SK-N-SH (cell line): ENCODE results near the gene EXOC6B. TPM values are rescaled to one million over a fixed set of nuclear protein-coding genes. Genes with fewer than 3 reads are reported as not detected.

Experiments
- CTCF ChIA-PET: fragments of 300-600, 350-600 bp; formaldehyde crosslinking; extraction: SDS; loops from one replicate; lab custom pipeline; 2021; lab: Yijun Ruan, JAX
- POLR2A ChIA-PET: fragments of 350-600 bp; sonication (Branson Sonifier 250); formaldehyde crosslinking; extraction: SDS; loops from one replicate; lab custom pipeline; 2020; ENCODE audit warnings: antibody characterized with exemption, inconsistent platforms; lab: Yijun Ruan, JAX
- DNase-seq: peaks from one replicate; pipeline ENCODE4 v3.0.0; 2012
- H2AFZ ChIP-seq: fragments of 200-600 bp; sonication (generic); 2 replicates; pipeline ENCODE4 v1.8.1; 2016; ENCODE audit warnings: antibody characterized with exemption, mild to moderate bottlenecking, low read depth
- H3F3A ChIP-seq: fragments of 200-600 bp; sonication (generic); replicated peaks from 2 replicates; pipeline ENCODE3; 2016; ENCODE audit warnings: antibody characterized with exemption, mild to moderate bottlenecking; ENCODE audit not compliant: insufficient read depth
- H3K27ac ChIP-seq, 2 experiments: fragments of 200-500 bp in 1 of 2; fragments of 200-600 bp in 1 of 2; sonication (Bioruptor generic) in 1 of 2; sonication (generic), shearing (Covaris generic) in 1 of 2; 2 replicates each; pipeline versions ENCODE4 v1.5.1 to v1.6.1; 2014 to 2016; ENCODE audit warnings: low read depth in 2 of 2, inconsistent platforms in 1 of 2, low read length in 1 of 2, mild to moderate bottlenecking in 1 of 2, mixed read lengths in 1 of 2
- H3K27me3 ChIP-seq: fragments of 200-600 bp; sonication (generic), shearing (Covaris generic); 2 replicates; pipeline ENCODE4 v1.6.1; 2016; ENCODE audit warnings: mixed run types; ENCODE audit not compliant: insufficient read depth
- H3K36me3 ChIP-seq, 2 experiments: fragments of 200-500 bp in 1 of 2; fragments of 200-600 bp in 1 of 2; sonication (Bioruptor generic) in 1 of 2; sonication (generic) in 1 of 2; replicated peaks in 1 of 2; 2 replicates each; pipeline versions ENCODE3 to v1.5.1; 2014 to 2016; ENCODE audit warnings: low read length in 1 of 2, mild to moderate bottlenecking in 1 of 2; ENCODE audit not compliant: insufficient read depth in 2 of 2, control insufficient read depth in 1 of 2
- H3K4me1 ChIP-seq, 2 experiments: fragments of 200-500 bp in 1 of 2; fragments of 200-600 bp in 1 of 2; sonication (Bioruptor generic) in 1 of 2; sonication (generic), shearing (Covaris generic) in 1 of 2; 2 replicates each; pipeline versions ENCODE4 v1.5.1 to v1.6.1; 2014 to 2016; ENCODE audit warnings: low read depth in 1 of 2, low read length in 1 of 2, mixed run types in 1 of 2; ENCODE audit not compliant: insufficient read depth in 2 of 2, control insufficient read depth in 1 of 2
- H3K4me2 ChIP-seq: fragments of 200-600 bp; sonication (generic), shearing (Covaris generic); 2 replicates; pipeline ENCODE4 v1.6.1; 2017; ENCODE audit warnings: mixed run types
- H3K4me3 ChIP-seq, 2 experiments: fragments of 200-500 bp in 1 of 2; fragments of 200-600 bp in 1 of 2; sonication (Bioruptor generic) in 1 of 2; sonication (generic), shearing (Covaris generic) in 1 of 2; 2 replicates each; pipeline versions ENCODE4 v1.5.1 to v1.8.1; 2014 to 2016; ENCODE audit warnings: low read depth in 2 of 2, inconsistent platforms in 1 of 2, low read length in 1 of 2, mild to moderate bottlenecking in 1 of 2, mixed read lengths in 1 of 2, moderate library complexity in 1 of 2
- H3K79me2 ChIP-seq: fragments of 200-600 bp; sonication (generic); 2 replicates; pipeline ENCODE4 v1.8.1; 2017; ENCODE audit warnings: mild to moderate bottlenecking; ENCODE audit not compliant: insufficient read depth
- H3K9ac ChIP-seq: fragments of 200-600 bp; sonication (generic); 2 replicates; pipeline ENCODE4 v1.6.1; 2017; ENCODE audit warnings: mixed run types
- H3K9me2 ChIP-seq: fragments of 200-600 bp; sonication (generic); 2 replicates; pipeline ENCODE4 v1.6.1; 2017; ENCODE audit warnings: mixed run types
- H3K9me3 ChIP-seq: fragments of 200-600 bp; sonication (generic); 2 replicates; pipeline ENCODE4 v1.6.1; 2017; ENCODE audit warnings: mixed run types, mild to moderate bottlenecking, moderate library complexity
- H4K20me1 ChIP-seq: fragments of 200-600 bp; sonication (generic); 2 replicates; pipeline ENCODE4 v1.6.1; 2017; ENCODE audit warnings: mild to moderate bottlenecking, mixed run types; ENCODE audit not compliant: insufficient read depth
- CHD2 ChIP-seq: fragments of 150-350 bp; IDR thresholded peaks from 2 replicates; pipeline ENCODE4 v1.6.1; 2018; ENCODE audit warnings: low read length; ENCODE audit not compliant: partially characterized antibody
- ELF1 ChIP-seq: IDR thresholded peaks from 2 replicates; pipeline ENCODE4 v1.4.0; 2012
- FOSL2 ChIP-seq: IDR thresholded peaks from 2 replicates; pipeline ENCODE4 v1.4.0; 2012; ENCODE audit warnings: low read depth, mild to moderate bottlenecking, moderate library complexity, borderline replicate concordance
- FOXM1 ChIP-seq: IDR thresholded peaks from 2 replicates; pipeline ENCODE4 v1.4.0; 2012; ENCODE audit warnings: low read depth, mild to moderate bottlenecking
- NRF1 ChIP-seq: IDR thresholded peaks from 2 replicates; pipeline ENCODE4 v1.6.1; 2012; ENCODE audit warnings: low read depth, mild to moderate bottlenecking, low read length
- RCOR1 ChIP-seq: fragments of 150-350 bp; IDR thresholded peaks from 2 replicates; pipeline ENCODE4 v1.6.1; 2017; ENCODE audit warnings: antibody characterized with exemption, low read length
- RFX5 ChIP-seq: IDR thresholded peaks from 2 replicates; pipeline ENCODE4 v1.6.1; 2012; ENCODE audit warnings: mild to moderate bottlenecking, improper control_type of control experiment, low read length
- RXRA ChIP-seq: IDR thresholded peaks from 2 replicates; pipeline ENCODE4 v1.4.0; 2012; ENCODE audit warnings: low read depth, mild to moderate bottlenecking, borderline replicate concordance
- SIN3A ChIP-seq: IDR thresholded peaks from 2 replicates; pipeline ENCODE4 v1.6.1; 2012; ENCODE audit warnings: low read depth, mild to moderate bottlenecking, low read length, moderate library complexity, borderline replicate concordance
- SMC3 ChIP-seq: IDR thresholded peaks from 2 replicates; pipeline ENCODE4 v1.6.1; 2012; ENCODE audit warnings: low read depth, low read length, improper control_type of control experiment
- TAF1 ChIP-seq: IDR thresholded peaks from 2 replicates; pipeline ENCODE4 v1.6.1; 2012; ENCODE audit warnings: low read depth, mild to moderate bottlenecking, low read length, moderate library complexity, borderline replicate concordance
- TEAD4 ChIP-seq: IDR thresholded peaks from 2 replicates; pipeline ENCODE4 v1.4.0; 2012; ENCODE audit warnings: mild to moderate bottlenecking, borderline replicate concordance; ENCODE audit not compliant: insufficient read depth
- WGBS: methylation state at CpG from one replicate; pipeline ENCODE4 v1.1.6; 2017; ENCODE audit warnings: low lambda C conversion rate; 5-methylcytosine and 5-hydroxymethylcytosine counted together
- polyA plus RNA-seq, 3 experiments: library from polyadenylated mRNA; depleted of rRNA; stranded (reverse); fragments of >200 nt; gene quantifications; 2 replicates each; pipeline ENCODE4 v1.2.3, GENCODE V29; 2012
- TF ChIP-seq, protein P1 (sequence below): IDR thresholded peaks from 2 replicates; pipeline ENCODE4 v1.4.0; 2012; ENCODE audit warnings: low read depth, borderline replicate concordance
- TF ChIP-seq, protein P2 (sequence below): IDR thresholded peaks from 2 replicates; pipeline ENCODE4 v1.6.1; 2012; ENCODE audit warnings: mild to moderate bottlenecking, low read depth, low read length, moderate library complexity

EXOC6B gene
- polyA plus RNA-seq, 1 of the 3 experiments (the other 2 are of a cell fraction): 7.4 TPM

DNA sequence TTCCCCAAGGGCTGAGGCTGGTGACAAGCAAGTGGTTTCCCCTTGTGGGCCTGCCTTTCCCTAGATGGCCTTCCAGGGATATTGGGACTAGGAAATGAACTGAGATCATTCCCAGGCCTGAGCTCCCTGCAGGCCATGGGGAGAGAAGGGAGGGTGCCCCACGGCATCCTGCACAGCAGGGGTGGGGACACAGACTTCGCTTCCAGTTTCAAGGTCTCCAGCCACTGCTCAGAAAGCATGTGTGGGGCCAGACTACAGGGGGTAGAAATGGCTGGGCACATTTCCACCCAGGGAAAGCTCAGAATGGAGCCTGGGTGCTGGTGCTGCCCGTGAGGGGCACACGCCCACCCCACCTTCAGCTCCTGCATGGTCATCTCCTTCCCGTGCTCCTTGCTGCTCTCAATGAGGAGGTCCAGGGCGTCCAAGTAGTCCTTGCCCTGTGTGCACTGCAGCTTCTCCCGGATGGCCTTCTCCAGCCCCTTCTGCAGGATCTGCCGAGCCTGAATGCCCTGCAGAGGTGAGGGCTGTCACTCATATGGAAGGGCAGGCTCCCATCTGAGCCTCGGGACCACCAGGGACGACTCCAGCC is 691.3 kb downstream of the EXOC6B start (continued):
- TF ChIP-seq, protein P1, sequence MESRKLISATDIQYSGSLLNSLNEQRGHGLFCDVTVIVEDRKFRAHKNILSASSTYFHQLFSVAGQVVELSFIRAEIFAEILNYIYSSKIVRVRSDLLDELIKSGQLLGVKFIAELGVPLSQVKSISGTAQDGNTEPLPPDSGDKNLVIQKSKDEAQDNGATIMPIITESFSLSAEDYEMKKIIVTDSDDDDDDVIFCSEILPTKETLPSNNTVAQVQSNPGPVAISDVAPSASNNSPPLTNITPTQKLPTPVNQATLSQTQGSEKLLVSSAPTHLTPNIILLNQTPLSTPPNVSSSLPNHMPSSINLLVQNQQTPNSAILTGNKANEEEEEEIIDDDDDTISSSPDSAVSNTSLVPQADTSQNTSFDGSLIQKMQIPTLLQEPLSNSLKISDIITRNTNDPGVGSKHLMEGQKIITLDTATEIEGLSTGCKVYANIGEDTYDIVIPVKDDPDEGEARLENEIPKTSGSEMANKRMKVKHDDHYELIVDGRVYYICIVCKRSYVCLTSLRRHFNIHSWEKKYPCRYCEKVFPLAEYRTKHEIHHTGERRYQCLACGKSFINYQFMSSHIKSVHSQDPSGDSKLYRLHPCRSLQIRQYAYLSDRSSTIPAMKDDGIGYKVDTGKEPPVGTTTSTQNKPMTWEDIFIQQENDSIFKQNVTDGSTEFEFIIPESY: no peak
- TF ChIP-seq, protein P2, sequence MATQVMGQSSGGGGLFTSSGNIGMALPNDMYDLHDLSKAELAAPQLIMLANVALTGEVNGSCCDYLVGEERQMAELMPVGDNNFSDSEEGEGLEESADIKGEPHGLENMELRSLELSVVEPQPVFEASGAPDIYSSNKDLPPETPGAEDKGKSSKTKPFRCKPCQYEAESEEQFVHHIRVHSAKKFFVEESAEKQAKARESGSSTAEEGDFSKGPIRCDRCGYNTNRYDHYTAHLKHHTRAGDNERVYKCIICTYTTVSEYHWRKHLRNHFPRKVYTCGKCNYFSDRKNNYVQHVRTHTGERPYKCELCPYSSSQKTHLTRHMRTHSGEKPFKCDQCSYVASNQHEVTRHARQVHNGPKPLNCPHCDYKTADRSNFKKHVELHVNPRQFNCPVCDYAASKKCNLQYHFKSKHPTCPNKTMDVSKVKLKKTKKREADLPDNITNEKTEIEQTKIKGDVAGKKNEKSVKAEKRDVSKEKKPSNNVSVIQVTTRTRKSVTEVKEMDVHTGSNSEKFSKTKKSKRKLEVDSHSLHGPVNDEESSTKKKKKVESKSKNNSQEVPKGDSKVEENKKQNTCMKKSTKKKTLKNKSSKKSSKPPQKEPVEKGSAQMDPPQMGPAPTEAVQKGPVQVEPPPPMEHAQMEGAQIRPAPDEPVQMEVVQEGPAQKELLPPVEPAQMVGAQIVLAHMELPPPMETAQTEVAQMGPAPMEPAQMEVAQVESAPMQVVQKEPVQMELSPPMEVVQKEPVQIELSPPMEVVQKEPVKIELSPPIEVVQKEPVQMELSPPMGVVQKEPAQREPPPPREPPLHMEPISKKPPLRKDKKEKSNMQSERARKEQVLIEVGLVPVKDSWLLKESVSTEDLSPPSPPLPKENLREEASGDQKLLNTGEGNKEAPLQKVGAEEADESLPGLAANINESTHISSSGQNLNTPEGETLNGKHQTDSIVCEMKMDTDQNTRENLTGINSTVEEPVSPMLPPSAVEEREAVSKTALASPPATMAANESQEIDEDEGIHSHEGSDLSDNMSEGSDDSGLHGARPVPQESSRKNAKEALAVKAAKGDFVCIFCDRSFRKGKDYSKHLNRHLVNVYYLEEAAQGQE: no peak
- TF ChIP-seq SIN3A (no peak), NRF1 (no peak), CHD2 (no peak), RCOR1 (no peak), TEAD4 (no peak), FOXM1 (no peak), SMC3 (no peak), TAF1 (no peak), RFX5 (no peak)

DNA sequence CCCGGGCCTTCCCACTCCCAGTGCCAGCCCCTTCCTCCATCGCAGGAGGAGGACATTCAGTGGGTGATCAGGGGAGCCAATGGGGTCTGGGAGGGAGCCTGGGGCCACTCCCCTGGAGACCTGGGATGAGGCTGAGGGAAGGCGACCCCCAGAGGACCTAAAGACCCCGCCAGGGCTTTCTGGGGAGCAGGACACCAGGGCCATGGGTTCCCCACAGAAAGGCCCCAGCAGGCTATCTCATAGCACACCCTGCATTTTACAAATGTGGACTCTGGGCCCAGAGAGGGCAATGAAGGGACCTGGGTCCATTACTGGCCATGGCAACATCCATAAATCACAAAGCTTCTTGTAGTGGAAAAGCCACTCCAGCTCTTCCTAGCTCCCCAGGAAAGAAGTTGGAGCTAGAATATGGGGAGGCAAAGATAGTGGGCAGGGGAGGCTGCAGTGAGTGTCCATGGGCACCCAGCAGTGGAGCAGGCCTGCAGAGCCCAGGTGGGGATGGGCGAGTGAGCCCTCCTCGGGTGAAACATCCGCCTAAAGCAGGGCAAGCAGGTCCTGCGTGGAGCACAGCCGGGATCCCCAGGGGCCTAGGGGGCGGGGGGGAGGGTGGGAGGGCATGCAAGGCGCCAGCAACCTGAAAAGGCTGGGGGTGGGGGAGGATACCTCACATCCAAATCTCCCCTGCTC is 692.0 kb downstream of the EXOC6B start:
- no peaks in the 10 kb centered on the region for H3K4me1 ChIP-seq
- no peaks in the 10 kb centered on the region for H3K9me3 ChIP-seq
- DNase-seq: peak; percentile 29
- ChIA-PET CTCF (interaction anchor here (0.8 to 2.2 kb wide), 4 partner anchors 10 to 624 kb away, joined by 3 to 7 read pairs (median 5); no protein-coding TSS in a partner anchor), POLR2A (no interaction called here)
- no peaks in the 10 kb centered on the region for H3F3A ChIP-seq
- no peak overlapping the region for H3K4me2 ChIP-seq
- no peak overlapping the region for H2AFZ ChIP-seq
- no peaks in the 10 kb centered on the region for H3K36me3 ChIP-seq
- H3K27me3 ChIP-seq: no peaks in the 10 kb centered on the region; the same call in 1 of the 2 replicates
- TF ChIP-seq FOSL2: no peak
- no peak for TF ChIP-seq SMC3
- no peak for TF ChIP-seq ELF1
- TF ChIP-seq TEAD4: no peak
- TF ChIP-seq RXRA: no peak
- 55% methylated on average over 9 of the region's 11 CpGs for WGBS
- H3K27ac ChIP-seq: no peak overlapping the region
- H3K79me2 ChIP-seq: no peaks in the 10 kb centered on the region
- H4K20me1 ChIP-seq: no peaks in the 10 kb centered on the region
- H3K9ac ChIP-seq: no peak overlapping the region
- H3K9me2 ChIP-seq: no peaks in the 10 kb centered on the region
- no peak overlapping the region for H3K4me3 ChIP-seq
